ENCODE results near the gene ZDHHC13.

The ZDHHC13 gene

DNA sequence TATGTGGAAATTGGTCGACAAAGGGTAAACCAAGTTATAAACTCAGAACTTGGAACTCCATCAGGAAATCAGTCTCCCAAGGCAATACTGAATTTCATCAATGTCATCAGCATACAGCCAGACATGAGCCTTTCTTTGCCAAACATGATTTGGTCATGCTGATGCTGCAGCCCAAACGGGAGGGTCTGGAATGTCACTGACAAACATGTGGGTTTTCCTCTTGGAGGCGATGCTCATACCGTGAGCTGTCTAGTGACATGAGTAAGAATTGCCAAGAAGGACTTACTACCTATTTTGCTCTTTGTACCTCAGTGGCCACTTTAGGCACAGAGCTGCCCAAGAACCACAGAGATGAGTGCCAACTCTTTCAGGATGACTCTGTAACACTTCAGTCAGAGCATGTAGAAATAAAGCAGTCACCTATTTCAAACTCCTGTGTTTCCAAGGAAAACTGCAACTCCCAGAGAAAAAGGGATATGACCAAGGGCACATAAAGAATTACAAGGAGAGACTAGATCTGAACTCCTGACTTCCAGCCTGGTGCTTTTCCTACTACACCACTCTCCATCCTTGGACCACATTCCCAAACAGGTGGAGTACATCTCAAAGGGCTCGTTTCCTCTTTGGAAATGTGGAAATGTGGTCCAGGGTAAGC lies 32.2 kb upstream of the ZDHHC13 start:
- no peaks in the 10 kb centered on the region for H3K36me3 ChIP-seq
- H3K4me1 ChIP-seq, result no peaks in the 10 kb centered on the region
- no peaks in the 10 kb centered on the region for H3K9me3 ChIP-seq
- no peak for DNase-seq
- intact Hi-C loops (cut with DNase I; ENCODE audit: low total_unique reads), result no loop called here
- TF ChIP-seq, protein P1, sequence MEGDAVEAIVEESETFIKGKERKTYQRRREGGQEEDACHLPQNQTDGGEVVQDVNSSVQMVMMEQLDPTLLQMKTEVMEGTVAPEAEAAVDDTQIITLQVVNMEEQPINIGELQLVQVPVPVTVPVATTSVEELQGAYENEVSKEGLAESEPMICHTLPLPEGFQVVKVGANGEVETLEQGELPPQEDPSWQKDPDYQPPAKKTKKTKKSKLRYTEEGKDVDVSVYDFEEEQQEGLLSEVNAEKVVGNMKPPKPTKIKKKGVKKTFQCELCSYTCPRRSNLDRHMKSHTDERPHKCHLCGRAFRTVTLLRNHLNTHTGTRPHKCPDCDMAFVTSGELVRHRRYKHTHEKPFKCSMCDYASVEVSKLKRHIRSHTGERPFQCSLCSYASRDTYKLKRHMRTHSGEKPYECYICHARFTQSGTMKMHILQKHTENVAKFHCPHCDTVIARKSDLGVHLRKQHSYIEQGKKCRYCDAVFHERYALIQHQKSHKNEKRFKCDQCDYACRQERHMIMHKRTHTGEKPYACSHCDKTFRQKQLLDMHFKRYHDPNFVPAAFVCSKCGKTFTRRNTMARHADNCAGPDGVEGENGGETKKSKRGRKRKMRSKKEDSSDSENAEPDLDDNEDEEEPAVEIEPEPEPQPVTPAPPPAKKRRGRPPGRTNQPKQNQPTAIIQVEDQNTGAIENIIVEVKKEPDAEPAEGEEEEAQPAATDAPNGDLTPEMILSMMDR (IDR thresholded peaks at IDR 0.05), result no peak
- H3K4me3 ChIP-seq, result no peak overlapping the region
- H3K27ac ChIP-seq, result no peak overlapping the region
- peaks cover 0 to 3% of the 10 kb centered on the region in 2 donors for H3K27me3 ChIP-seq

DNA sequence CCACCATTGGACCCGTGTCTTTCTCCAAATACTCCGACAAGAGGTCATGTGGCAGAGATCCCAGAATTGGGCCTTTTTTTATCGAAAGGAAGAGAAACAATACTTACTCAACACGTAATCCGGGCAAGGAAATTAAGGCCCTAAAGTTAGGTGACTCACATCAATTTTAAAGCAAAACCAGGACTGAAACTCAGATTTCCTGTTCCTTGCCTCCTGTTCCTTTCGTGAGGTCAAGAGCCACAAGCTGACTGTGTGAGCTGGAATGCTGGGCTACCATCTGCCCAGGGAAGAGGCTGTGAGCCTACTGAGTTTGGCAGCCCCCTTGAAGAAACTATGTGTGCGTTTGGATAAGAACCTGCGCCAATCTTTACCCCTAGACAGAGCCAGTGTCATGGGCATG lies 29.3 kb upstream of the ZDHHC13 start:
- H3K36me3 ChIP-seq, result no peaks in the 10 kb centered on the region
- H3K4me1 ChIP-seq, result no peaks in the 10 kb centered on the region
- intact Hi-C loops (cut with DNase I; ENCODE audit: low total_unique reads), result no loop called here
- no peaks in the 10 kb centered on the region for H3K27me3 ChIP-seq
- H3K9me3 ChIP-seq, result no peaks in the 10 kb centered on the region
- no peak overlapping the region for H3K4me3 ChIP-seq
- TF ChIP-seq, protein P1 (IDR thresholded peaks at IDR 0.05), result no peak
- DNase-seq, result no peak
- H3K27ac ChIP-seq, result no peak overlapping the region

DNA sequence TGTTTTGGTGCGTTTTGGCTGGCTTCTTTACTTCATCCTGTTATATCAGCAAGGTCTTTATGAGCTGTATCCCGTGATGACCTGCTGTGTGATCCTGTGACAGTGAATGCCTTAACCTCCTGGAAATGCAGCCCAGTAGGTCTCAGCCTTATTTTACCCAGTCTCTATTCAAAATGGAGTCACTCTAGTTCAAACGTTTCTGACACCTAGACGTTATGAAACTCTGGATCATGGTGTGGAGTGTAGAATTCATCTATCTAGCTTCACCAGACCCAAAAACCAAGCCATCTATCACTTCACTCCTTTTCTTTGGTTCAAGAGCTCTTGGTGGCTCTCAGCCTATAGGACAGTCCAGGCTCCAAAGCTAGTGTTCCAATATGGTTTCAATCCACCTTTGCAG lies 28.2 kb upstream of the ZDHHC13 start:
- DNase-seq, result no peak
- no peak overlapping the region for H3K4me3 ChIP-seq
- intact Hi-C loops (cut with DNase I; ENCODE audit: low total_unique reads), result no loop called here
- TF ChIP-seq, protein P1 (IDR thresholded peaks at IDR 0.05), result no peak
- no peaks in the 10 kb centered on the region for H3K27me3 ChIP-seq
- no peak overlapping the region for H3K27ac ChIP-seq
- no peaks in the 10 kb centered on the region for H3K9me3 ChIP-seq
- H3K36me3 ChIP-seq, result no peaks in the 10 kb centered on the region
- H3K4me1 ChIP-seq, result no peaks in the 10 kb centered on the region

DNA sequence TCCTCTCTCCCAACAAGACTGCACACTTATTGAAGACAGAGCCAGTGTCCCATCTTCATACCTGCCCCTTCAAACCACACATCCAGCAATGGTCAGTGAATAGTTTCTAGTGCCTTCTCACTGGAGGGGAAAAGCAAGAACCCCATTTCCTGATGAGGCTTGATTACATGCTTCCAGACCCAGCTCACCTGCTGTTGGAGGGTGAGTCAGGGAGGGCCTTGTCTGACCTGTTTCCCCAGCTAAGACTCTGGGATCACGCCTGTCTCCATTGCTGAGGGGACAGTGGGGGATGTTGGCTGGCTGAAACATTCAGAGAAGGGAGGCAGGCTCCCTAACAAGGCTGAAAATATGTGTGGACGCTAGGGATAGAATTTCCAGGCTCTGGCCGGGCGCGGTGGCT lies 27.5 kb upstream of the ZDHHC13 start:
- no peak for DNase-seq
- intact Hi-C loops (cut with DNase I; ENCODE audit: low total_unique reads), result no loop called here
- H3K4me3 ChIP-seq, result no peak overlapping the region
- no peaks in the 10 kb centered on the region for H3K27me3 ChIP-seq
- no peaks in the 10 kb centered on the region for H3K9me3 ChIP-seq
- H3K27ac ChIP-seq, result no peak overlapping the region
- H3K36me3 ChIP-seq, result no peaks in the 10 kb centered on the region
- TF ChIP-seq, protein P1 (IDR thresholded peaks at IDR 0.05), result no peak
- H3K4me1 ChIP-seq, result no peaks in the 10 kb centered on the region

DNA sequence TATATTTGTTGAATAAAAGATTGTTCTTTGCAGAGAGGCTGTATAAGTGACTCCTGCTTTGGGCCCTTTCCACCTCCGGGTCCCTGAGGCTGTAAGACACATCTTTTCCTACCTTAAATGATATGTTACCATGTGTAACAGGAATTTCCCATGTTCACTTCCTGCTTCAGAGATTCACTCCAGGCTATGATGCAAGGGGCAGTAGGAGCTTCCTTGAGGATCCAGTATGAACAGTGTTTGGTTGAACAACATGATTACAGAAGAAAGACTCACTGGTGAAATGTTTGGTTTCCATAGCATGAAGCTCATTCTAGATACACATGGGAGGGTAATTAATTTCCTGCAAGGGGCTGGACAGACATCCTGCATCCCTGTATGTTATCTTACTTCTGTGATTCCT lies 25.6 kb upstream of the ZDHHC13 start:
- H3K27me3 ChIP-seq, result no peaks in the 10 kb centered on the region
- DNase-seq, result no peak
- intact Hi-C loops (cut with DNase I; ENCODE audit: low total_unique reads), result no loop called here
- no peak overlapping the region for H3K4me3 ChIP-seq
- H3K36me3 ChIP-seq, result no peaks in the 10 kb centered on the region
- no peaks in the 10 kb centered on the region for H3K4me1 ChIP-seq
- H3K9me3 ChIP-seq, result no peaks in the 10 kb centered on the region
- TF ChIP-seq, protein P1 (IDR thresholded peaks at IDR 0.05), result no peak
- H3K27ac ChIP-seq, result no peak overlapping the region

DNA sequence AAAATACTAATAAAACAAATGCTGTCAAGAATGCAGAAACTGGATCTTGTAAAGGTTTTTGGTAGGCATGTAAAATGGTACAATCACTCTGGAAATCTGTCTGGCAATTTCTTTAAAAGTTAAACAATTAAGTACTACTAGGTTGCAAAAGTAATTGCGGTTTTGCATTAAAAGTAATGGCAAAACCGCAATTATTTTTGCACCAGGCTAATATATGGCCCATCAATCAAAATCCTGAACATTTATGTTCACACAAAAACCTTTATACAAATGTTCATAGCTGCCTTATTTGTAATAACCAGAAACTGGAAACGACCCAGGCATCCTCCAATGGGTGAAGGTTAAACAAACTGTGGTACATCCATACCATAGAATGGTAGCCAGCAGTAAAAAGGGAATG lies 24.6 kb upstream of the ZDHHC13 start:
- DNase-seq, result no peak
- intact Hi-C loops (cut with DNase I; ENCODE audit: low total_unique reads), result no loop called here
- Histone ChIP-seq H3K9me3 (no peaks in the 10 kb centered on the region), H3K4me3 (no peak overlapping the region), H3K27ac (no peak overlapping the region), H3K4me1 (no peaks in the 10 kb centered on the region), H3K36me3 (no peaks in the 10 kb centered on the region), H3K27me3 (peaks cover 0 to 3% of the 10 kb centered on the region in 2 donors)
- TF ChIP-seq, protein P1 (IDR thresholded peaks at IDR 0.05), result no peak
